ENCODE results near the gene RNF167. TPM values are rescaled to one million over a fixed set of nuclear protein-coding genes. Genes with fewer than 3 reads are reported as not detected.
A peak's percentile ranks its signal among the peaks of the same experiment; 100 is the strongest.

RNF167 gene
- total and polyA plus RNA-seq, 2 of the 13 experiments (the other 11 are each of a cell fraction or from before 2014, with no cell fraction given), result 44.1 to 45.4 TPM

- Histone ChIP-seq H3K79me2 (ENCODE audit: insufficient read depth, low read length) (peaks cover 27% of the 10 kb centered on the region), H3K27ac (ENCODE audit: extremely low read length, insufficient read depth, low read length) (peak overlapping the region; percentile 92), H3K9ac (ENCODE audit: insufficient read depth, low read depth, low read length) (peak overlapping the region; percentile 91), H3K27me3 (ENCODE audit: control insufficient read depth in 1 of 2, insufficient read depth in 2 of 2, low read length in 2 of 2) (no peaks in the 10 kb centered on the region; a peak in 1 of 5 replicates), H2AFZ (ENCODE audit: low read length) (no peak overlapping the region), H3K4me2 (ENCODE audit: low read depth, low read length) (peak overlapping the region; percentile 82), H3K4me3 (replicated peaks in 1 of 3; ENCODE audit: insufficient read depth in 1 of 3, low read depth in 2 of 3, low read length in 3 of 3) (peak overlapping the region; percentile 72 to 88 (median 77)), H3K36me3 (replicated peaks in 1 of 2; ENCODE audit: control insufficient read depth in 1 of 2, insufficient read depth in 2 of 2, low read length in 2 of 2) (peaks cover 0 to 13% of the 10 kb centered on the region in 2 experiments; a peak in 3 of 5 replicates), H3K4me1 (ENCODE audit: insufficient read depth, low read length) (peaks cover 31% of the 10 kb centered on the region), H3K9me3 (ENCODE audit: low read length) (no peaks in the 10 kb centered on the region), H4K20me1 (ENCODE audit: insufficient read depth, low read length) (no peaks in the 10 kb centered on the region)
- BruUV-seq (replicated peaks), result no TSS peak
- ChIA-PET CTCF (ENCODE audit: low intra/inter-chr PET ratio, low total read pairs) (no interaction called here), POLR2A (interaction anchor here (0.6 to 10.5 kb wide), 16 partner anchors 10 to 402 kb away, joined by 3 to 273 read pairs (median 12); partner anchors contain the start of genes CAMTA2, ENO3, INCA1 and KIF1C)
- DNase-seq (ENCODE audit: low spot score) (peak; percentile 46), ATAC-seq (peak; percentile 1; the same call in 1 of the 3 replicates), FAIRE-seq (peak; percentile 37)
- 0% methylated on average over 8 of the region's 16 CpGs for WGBS (ENCODE audit: low lambda C conversion rate)
- intact Hi-C loops (cut with micrococcal nuclease; ENCODE audit: unreplicated experiment) (loop anchor here (5.0 to 10.0 kb wide), 2 partner anchors 62 to 255 kb away; partner anchors contain the start of gene ARRB2), in situ Hi-C loops (cut with HindIII; ENCODE audit: extremely low pct_ligation_motif_present, low pct_unique_long_range_greater_than_20kb) (no loop called here)
- peak; percentile 41; the same call in 1 of the 2 replicates for TF ChIP-seq ZHX1 (CRISPR knock-in tag; IDR thresholded peaks at IDR 0.05; ENCODE audit: low read depth)
- TF ChIP-seq ZSCAN9 (CRISPR knock-in tag; IDR thresholded peaks at IDR 0.05; ENCODE audit: borderline replicate concordance), result no peak
- no peak; the same call in 1 of the 2 replicates for TF ChIP-seq ETS1 (CRISPR knock-in tag; IDR thresholded peaks at IDR 0.05)
- no peak for TF ChIP-seq ATF1 (CRISPR knock-in tag; IDR thresholded peaks at IDR 0.05)
- no peak for TF ChIP-seq ZNF616 (CRISPR knock-in tag; IDR thresholded peaks at IDR 0.05; ENCODE audit: low read depth)
- TF ChIP-seq HOMEZ (CRISPR knock-in tag; IDR thresholded peaks at IDR 0.05; ENCODE audit: low read depth), result 0 out of 2 replicates have a peak, but pooled peaks have one; percentile 11
- peak; percentile 54; the same call in 1 of the 2 replicates for TF ChIP-seq ZNF142 (CRISPR knock-in tag; IDR thresholded peaks at IDR 0.05)
- TF ChIP-seq NCOA5 (CRISPR knock-in tag; IDR thresholded peaks at IDR 0.05), result no peak
- peak; percentile 39; the same call in 1 of the 2 replicates for TF ChIP-seq MYC (CRISPR knock-in tag; IDR thresholded peaks at IDR 0.05; ENCODE audit: borderline replicate concordance)
- no peak for TF ChIP-seq GABPA (IDR thresholded peaks at IDR 0.05; ENCODE audit: low read depth, low read length)
- TF ChIP-seq GABPA (CRISPR knock-in tag; IDR thresholded peaks at IDR 0.05; ENCODE audit: low read depth), result peak; percentile 8; the same call in 1 of the 2 replicates
- no peak for TF ChIP-seq PRPF4 (IDR thresholded peaks at IDR 0.05; ENCODE audit: low read depth, low read length, poor library complexity, severe bottlenecking)
Observed at GRCh38 chr17:4969551-4970173, 29.6 kb downstream of the RNF167 start.

Measured in HepG2 (cell line).